Fibroblast of lung (primary cell): ENCODE measurements around the gene PNMA1. TPM values are rescaled to one million over a fixed set of nuclear protein-coding genes. Genes with fewer than 3 reads are reported as not detected.

ENCODE experiments used
- DNase-seq, 2 donors: peaks; one replicate each; pipeline versions ENCODE4 v3.0.0 to v3.0.0-alpha.2; 2010; ENCODE audit warnings: low read depth in 2 of 2
- H2AFZ ChIP-seq: 2 replicates; pipeline ENCODE4 v1.5.1; 2012; ENCODE audit warnings: low read length, control low read depth, inconsistent platforms
- H3K27ac ChIP-seq: 2 replicates; pipeline ENCODE4 v1.5.1; 2011; ENCODE audit warnings: low read length, control low read depth; ENCODE audit not compliant: insufficient read depth
- H3K27me3 ChIP-seq: 2 replicates; pipeline ENCODE4 v1.5.1; 2011; ENCODE audit warnings: mild to moderate bottlenecking, low read length; ENCODE audit not compliant: control insufficient read depth, insufficient read depth
- H3K36me3 ChIP-seq: 2 replicates; pipeline ENCODE4 v1.5.1; 2011; ENCODE audit warnings: low read length; ENCODE audit not compliant: control insufficient read depth, insufficient read depth
- H3K4me1 ChIP-seq: 2 replicates; pipeline ENCODE4 v1.5.1; 2011; ENCODE audit warnings: low read length; ENCODE audit not compliant: control insufficient read depth, insufficient read depth; ENCODE audit errors: extremely low read depth
- H3K4me2 ChIP-seq: 2 replicates; pipeline ENCODE4 v1.5.1; 2011; ENCODE audit warnings: low read length, control low read depth; ENCODE audit not compliant: insufficient read depth; ENCODE audit errors: extremely low read depth
- H3K4me3 ChIP-seq, 4 experiments: fragments of 200-600 bp in 1 of 4; sonication (generic) in 1 of 4; replicated peaks in 1 of 4; 2 replicates each; pipeline ENCODE4 v1.5.1; 2011 to 2016; ENCODE audit warnings: low read length in 4 of 4, low read depth in 3 of 4, mild to moderate bottlenecking in 3 of 4, control low read depth in 2 of 4, inconsistent platforms in 1 of 4, mixed read lengths in 1 of 4; ENCODE audit not compliant: insufficient read depth in 1 of 4; ENCODE audit errors: control extremely low read depth in 1 of 4
- H3K79me2 ChIP-seq: 2 replicates; pipeline ENCODE4 v1.5.1; 2012; ENCODE audit warnings: mild to moderate bottlenecking, low read length, inconsistent platforms; ENCODE audit not compliant: control insufficient read depth, insufficient read depth
- H3K9ac ChIP-seq: 2 replicates; pipeline ENCODE4 v1.5.1; 2011; ENCODE audit warnings: mild to moderate bottlenecking, low read length, control low read depth; ENCODE audit not compliant: insufficient read depth
- H3K9me3 ChIP-seq: 2 replicates; pipeline ENCODE4 v1.5.1; 2012; ENCODE audit warnings: low read depth, low read length; ENCODE audit not compliant: control insufficient read depth, insufficient read depth
- H4K20me1 ChIP-seq: 2 replicates; pipeline ENCODE4 v1.5.1; 2011; ENCODE audit warnings: low read length; ENCODE audit not compliant: control insufficient read depth, insufficient read depth; ENCODE audit errors: extremely low read depth
- CTCF ChIP-seq, 2 donors: IDR thresholded peaks in 1 of 2; conservative IDR thresholded peaks in 1 of 2; 1 replicate in 1 of 2; 2 replicates in 1 of 2; pipeline ENCODE4 v1.5.1; 2011 to 2012; ENCODE audit warnings: low read length in 2 of 2, control low read depth in 1 of 2, inconsistent platforms in 1 of 2, low read depth in 1 of 2, mild to moderate bottlenecking in 1 of 2
- EZH2 ChIP-seq: IDR thresholded peaks from 2 replicates; pipeline ENCODE4 v1.5.1; 2012; ENCODE audit warnings: low read length, control low read depth, mild to moderate bottlenecking; ENCODE audit errors: missing control alignments
- polyA plus RNA-seq, 2 donors: library from polyadenylated mRNA; depleted of rRNA in 1 of 2; stranded (reverse) in 1 of 2; unstranded in 1 of 2; fragments of >200 nt; gene quantifications; 2 replicates each; pipeline ENCODE4 v1.2.1, GENCODE V29; 2011 to 2012; ENCODE audit warnings: missing spikeins in 1 of 2
- total RNA-seq: library from RNA; depleted of rRNA; stranded (reverse); fragments of >200 nt; gene quantifications from 2 replicates; pipeline ENCODE4 v1.2.1, GENCODE V29; 2014

Gene PNMA1
- total and polyA plus RNA-seq, 2 donors (not counting 1 experiment from before 2014, with no cell fraction given) = 19.5 to 44.5 TPM

GRCh38 chr14:73744175-73744867 is 30.1 kb upstream of the PNMA1 start:
- Histone ChIP-seq H3K4me2 (no peak overlapping the region), H3K27me3 (no peaks in the 10 kb centered on the region), H4K20me1 (peaks cover 2% of the 10 kb centered on the region), H3K4me1 (peaks cover 62% of the 10 kb centered on the region), H3K9ac (no peak overlapping the region), H3K36me3 (peaks cover 6% of the 10 kb centered on the region), H3K27ac (peak overlapping the region; percentile 17), H2AFZ (no peak overlapping the region), H3K9me3 (no peaks in the 10 kb centered on the region), H3K79me2 (peaks cover 91% of the 10 kb centered on the region), H3K4me3 (no peak overlapping the region)
- no peak for DNase-seq
- TF ChIP-seq EZH2 (no peak), CTCF (conservative IDR thresholded peaks at IDR 0.05 in 1 of 2, IDR thresholded peaks at IDR 0.05 in 1 of 2; ENCODE audit: low read depth in 1 of 2, low read length in 2 of 2) (no peak)

GRCh38 chr14:73743431-73743931 is 29.3 kb upstream of the PNMA1 start:
- H3K36me3 ChIP-seq = peaks cover 14% of the 10 kb centered on the region
- peaks cover 62% of the 10 kb centered on the region for H3K4me1 ChIP-seq
- H3K9ac ChIP-seq = no peak overlapping the region
- H3K79me2 ChIP-seq = peaks cover 91% of the 10 kb centered on the region
- H4K20me1 ChIP-seq = peaks cover 2% of the 10 kb centered on the region
- H2AFZ ChIP-seq = no peak overlapping the region
- peak overlapping the region; percentile 83 for H3K27ac ChIP-seq
- no peak overlapping the region for H3K4me3 ChIP-seq
- no peak for DNase-seq
- no peak overlapping the region for H3K4me2 ChIP-seq
- no peaks in the 10 kb centered on the region for H3K27me3 ChIP-seq
- H3K9me3 ChIP-seq = no peaks in the 10 kb centered on the region
- TF ChIP-seq CTCF (conservative IDR thresholded peaks at IDR 0.05 in 1 of 2, IDR thresholded peaks at IDR 0.05 in 1 of 2; ENCODE audit: low read depth in 1 of 2, low read length in 2 of 2) = no peak
- no peak for TF ChIP-seq EZH2

GRCh38 chr14:73742520-73743238 is 28.5 kb upstream of the PNMA1 start:
- Histone ChIP-seq H3K79me2 (peaks cover 86% of the 10 kb centered on the region), H3K9ac (no peak overlapping the region), H3K9me3 (no peaks in the 10 kb centered on the region), H4K20me1 (no peaks in the 10 kb centered on the region), H3K4me1 (peaks cover 62% of the 10 kb centered on the region), H3K4me3 (no peak overlapping the region), H2AFZ (no peak overlapping the region), H3K36me3 (peaks cover 16% of the 10 kb centered on the region), H3K4me2 (peak overlapping the region; percentile 92), H3K27me3 (no peaks in the 10 kb centered on the region), H3K27ac (peak overlapping the region; percentile 83)
- TF ChIP-seq EZH2 = no peak
- no peak for TF ChIP-seq CTCF (conservative IDR thresholded peaks at IDR 0.05 in 1 of 2, IDR thresholded peaks at IDR 0.05 in 1 of 2; ENCODE audit: low read depth in 1 of 2, low read length in 2 of 2)
- no peak for DNase-seq
